BE2C (cell line): ENCODE measurements around the gene DCLK1.

ENCODE experiments used
- DNase-seq: peaks from one replicate; pipeline ENCODE4 v3.0.0-alpha.2; 2020
- H3K27me3 ChIP-seq: fragments of 250-450 bp; sonication (Bioruptor Pico); 2 replicates; pipeline ENCODE4 v1.5.1; 2020; ENCODE audit warnings: mild to moderate bottlenecking
- H3K36me3 ChIP-seq: fragments of 250-450 bp; sonication (Bioruptor Pico); 2 replicates; pipeline ENCODE4 v1.5.1; 2020; ENCODE audit warnings: mild to moderate bottlenecking
- H3K4me1 ChIP-seq: fragments of 250-450 bp; sonication (Bioruptor Pico); 2 replicates; pipeline ENCODE4 v1.5.1; 2020
- H3K4me3 ChIP-seq: 2 replicates; pipeline ENCODE4 v1.5.1; 2011; ENCODE audit warnings: low read depth, low read length
- H3K9me3 ChIP-seq: fragments of 250-450 bp; sonication (Bioruptor Pico); 2 replicates; pipeline ENCODE4 v1.5.1; 2020
- TF ChIP-seq, protein P1 (sequence below): IDR thresholded peaks from 2 replicates; pipeline ENCODE4 v1.5.1; 2012; ENCODE audit warnings: mild to moderate bottlenecking, low read depth, low read length

Gene DCLK1

DNA sequence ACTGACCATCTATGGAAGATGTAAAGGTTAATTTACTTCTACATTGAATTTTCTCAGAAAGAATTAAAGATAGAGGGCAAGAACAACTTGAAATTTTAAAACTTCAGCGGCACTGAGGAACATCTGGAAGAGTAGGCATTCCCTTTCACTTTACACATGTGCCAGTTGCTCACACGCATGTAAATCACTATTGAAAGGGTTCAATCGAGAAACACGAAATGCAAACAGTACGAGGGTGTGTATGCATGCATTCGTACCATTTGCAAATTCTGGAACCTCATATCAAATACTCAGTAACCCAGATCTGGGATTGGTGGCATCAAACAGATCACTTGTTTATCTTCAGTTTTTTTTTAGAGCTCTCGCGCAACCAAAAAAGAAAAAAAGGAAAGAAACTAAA, 339.2 kb downstream of the DCLK1 start:
- no peaks in the 10 kb centered on the region for H3K9me3 ChIP-seq
- H3K4me3 ChIP-seq, result no peak overlapping the region
- H3K36me3 ChIP-seq, result no peaks in the 10 kb centered on the region
- TF ChIP-seq, protein P1, sequence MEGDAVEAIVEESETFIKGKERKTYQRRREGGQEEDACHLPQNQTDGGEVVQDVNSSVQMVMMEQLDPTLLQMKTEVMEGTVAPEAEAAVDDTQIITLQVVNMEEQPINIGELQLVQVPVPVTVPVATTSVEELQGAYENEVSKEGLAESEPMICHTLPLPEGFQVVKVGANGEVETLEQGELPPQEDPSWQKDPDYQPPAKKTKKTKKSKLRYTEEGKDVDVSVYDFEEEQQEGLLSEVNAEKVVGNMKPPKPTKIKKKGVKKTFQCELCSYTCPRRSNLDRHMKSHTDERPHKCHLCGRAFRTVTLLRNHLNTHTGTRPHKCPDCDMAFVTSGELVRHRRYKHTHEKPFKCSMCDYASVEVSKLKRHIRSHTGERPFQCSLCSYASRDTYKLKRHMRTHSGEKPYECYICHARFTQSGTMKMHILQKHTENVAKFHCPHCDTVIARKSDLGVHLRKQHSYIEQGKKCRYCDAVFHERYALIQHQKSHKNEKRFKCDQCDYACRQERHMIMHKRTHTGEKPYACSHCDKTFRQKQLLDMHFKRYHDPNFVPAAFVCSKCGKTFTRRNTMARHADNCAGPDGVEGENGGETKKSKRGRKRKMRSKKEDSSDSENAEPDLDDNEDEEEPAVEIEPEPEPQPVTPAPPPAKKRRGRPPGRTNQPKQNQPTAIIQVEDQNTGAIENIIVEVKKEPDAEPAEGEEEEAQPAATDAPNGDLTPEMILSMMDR, result no peak
- H3K27me3 ChIP-seq, result no peaks in the 10 kb centered on the region
- DNase-seq, result no peak
- peaks cover 59% of the 10 kb centered on the region for H3K4me1 ChIP-seq

DNA sequence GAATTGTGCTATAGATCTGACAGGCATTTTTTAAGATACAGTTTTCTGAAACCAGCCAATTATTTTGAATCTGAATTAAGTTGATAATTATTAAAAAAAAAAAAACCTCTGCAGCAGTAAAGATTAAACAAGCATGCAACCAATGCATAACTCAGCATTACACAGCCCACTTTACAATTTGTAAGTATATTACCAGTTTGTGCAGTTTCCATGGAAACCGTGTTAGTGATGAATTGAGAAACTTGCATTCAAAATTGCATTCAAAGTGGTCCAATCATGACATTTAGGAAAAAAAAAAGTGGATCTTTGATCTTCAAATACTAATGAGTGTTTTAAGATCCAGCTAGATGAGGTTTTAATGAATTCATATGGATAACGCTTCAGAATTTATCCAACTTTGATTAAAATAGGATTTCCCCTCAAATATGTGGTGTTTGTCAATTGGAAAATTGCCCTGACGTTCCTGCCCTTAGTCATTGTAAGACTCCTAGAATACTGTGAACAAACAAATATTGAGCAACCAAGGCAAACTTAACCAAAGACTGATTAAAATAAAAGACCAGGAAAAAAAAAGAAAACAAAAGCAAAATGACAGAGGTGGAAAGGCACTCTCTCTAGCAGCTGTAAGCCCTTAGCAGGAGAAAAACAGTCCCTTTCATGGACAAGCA, 339.9 kb downstream of the DCLK1 start:
- Histone ChIP-seq H3K9me3 (no peaks in the 10 kb centered on the region), H3K4me1 (peaks cover 57% of the 10 kb centered on the region), H3K4me3 (no peak overlapping the region), H3K27me3 (no peaks in the 10 kb centered on the region), H3K36me3 (no peaks in the 10 kb centered on the region)
- TF ChIP-seq, protein P1, result no peak
- no peak for DNase-seq

DNA sequence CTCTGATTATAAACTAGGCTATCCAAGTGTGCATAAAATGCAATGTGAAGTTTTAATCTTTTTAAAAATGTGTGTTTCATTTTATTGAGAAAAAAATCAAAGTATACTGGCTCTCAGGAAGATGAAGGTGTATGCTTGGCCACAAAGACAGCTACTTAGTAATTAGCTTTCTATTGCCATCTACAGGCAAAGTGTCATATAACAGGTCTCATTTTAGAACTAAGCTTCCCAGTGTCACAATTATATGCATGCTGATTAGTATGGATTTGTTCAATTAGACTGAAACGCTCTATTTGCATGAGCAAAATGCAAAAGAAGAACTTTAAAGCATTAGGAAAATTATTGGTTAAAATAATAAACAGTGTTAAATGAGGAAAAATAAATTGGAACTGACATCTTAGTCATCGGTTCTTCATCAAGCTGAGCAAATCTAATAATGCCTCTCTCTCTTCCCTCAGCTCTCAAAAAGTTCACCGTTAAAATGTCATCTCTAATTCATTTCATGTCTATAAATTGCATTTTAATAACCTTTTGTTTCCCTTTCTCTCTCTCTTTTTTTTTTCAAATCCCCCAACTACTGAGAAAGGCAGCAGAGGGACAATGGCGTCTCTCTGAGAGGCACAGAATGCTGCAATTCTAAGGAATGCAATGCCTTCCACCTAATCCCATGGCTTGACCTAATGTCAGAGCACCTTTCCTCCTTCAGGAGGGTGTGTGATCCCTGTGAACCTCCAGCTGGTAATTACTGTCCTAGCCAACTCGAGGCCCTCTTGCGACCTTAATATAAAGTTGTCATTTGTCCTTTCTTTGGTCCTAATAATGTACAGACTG, 341.6 kb downstream of the DCLK1 start:
- peak overlapping the region; percentile 23 for H3K4me3 ChIP-seq
- H3K36me3 ChIP-seq, result no peaks in the 10 kb centered on the region
- no peaks in the 10 kb centered on the region for H3K9me3 ChIP-seq
- H3K4me1 ChIP-seq, result peaks cover 52% of the 10 kb centered on the region
- TF ChIP-seq, protein P1, result peak; percentile 77
- H3K27me3 ChIP-seq, result no peaks in the 10 kb centered on the region
- no peak for DNase-seq

DNA sequence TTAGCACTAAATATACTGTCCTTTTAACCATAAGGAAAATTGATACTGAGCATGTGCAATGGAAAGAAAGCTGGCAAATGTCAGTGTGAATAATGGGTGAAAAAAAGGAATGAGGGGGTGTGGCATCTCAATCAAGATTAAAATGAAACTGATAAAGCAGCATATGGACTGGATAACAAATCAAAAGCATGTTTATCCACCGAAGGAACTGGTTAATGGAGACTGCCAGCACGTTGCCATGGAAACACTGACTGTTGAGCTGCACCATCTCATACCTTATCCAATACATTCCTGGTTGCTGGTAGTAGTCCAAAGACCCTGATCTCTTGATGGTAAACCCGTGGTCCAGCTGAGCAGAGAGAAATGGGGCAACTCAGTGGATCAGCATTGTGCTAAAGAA, 343.2 kb downstream of the DCLK1 start:
- Histone ChIP-seq H3K27me3 (no peaks in the 10 kb centered on the region), H3K4me1 (peaks cover 42% of the 10 kb centered on the region), H3K4me3 (peak overlapping the region; percentile 4), H3K9me3 (no peaks in the 10 kb centered on the region), H3K36me3 (no peaks in the 10 kb centered on the region)
- DNase-seq, result peak; percentile 50
- TF ChIP-seq, protein P1, result no peak

DNA sequence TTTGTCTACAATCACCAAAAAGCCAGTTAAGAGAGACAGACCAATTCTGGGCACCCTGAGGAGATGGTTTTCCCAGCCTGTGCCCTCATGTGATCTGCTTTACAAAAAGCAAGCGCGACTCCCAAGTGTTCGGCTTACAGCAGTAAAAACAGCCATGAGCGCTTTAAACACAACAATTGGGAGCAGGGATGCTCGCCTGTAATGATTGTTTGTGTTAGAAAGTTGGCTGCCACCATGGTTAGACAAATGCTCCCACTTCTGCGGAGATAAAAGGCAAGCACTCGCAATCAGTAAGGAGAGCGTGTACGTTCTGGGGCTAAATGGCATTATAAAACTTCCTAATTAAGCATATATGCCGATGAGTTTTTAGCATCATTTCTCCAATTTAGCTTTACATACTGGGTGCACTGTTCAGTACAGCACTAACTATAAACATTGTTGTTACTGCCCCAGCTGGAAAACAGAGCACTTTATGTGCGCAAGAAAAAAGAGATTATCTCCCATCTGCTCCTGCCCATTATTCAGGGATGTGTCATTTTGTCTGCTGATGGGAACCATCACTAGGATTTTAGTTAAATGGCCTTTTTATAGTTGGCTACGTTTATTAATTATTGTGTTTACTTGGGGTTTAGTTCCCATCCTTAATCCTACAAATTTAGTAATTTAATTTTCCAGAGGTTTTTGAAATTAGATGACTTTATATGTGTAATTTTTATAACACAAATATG, 345.4 kb downstream of the DCLK1 start:
- peak overlapping the region; percentile 44 for H3K4me3 ChIP-seq
- DNase-seq, result peak; percentile 34
- TF ChIP-seq, protein P1, result no peak
- H3K27me3 ChIP-seq, result no peaks in the 10 kb centered on the region
- H3K36me3 ChIP-seq, result no peaks in the 10 kb centered on the region
- no peaks in the 10 kb centered on the region for H3K9me3 ChIP-seq
- peaks cover 43% of the 10 kb centered on the region for H3K4me1 ChIP-seq
